DND-41 (cell line): Measurements from ENCODE around the gene POGLUT3.

Source experiments
- CTCF ChIP-seq: IDR thresholded peaks from 2 replicates; pipeline ENCODE4 v1.5.1; 2012; ENCODE audit warnings: borderline replicate concordance, low read length, moderate library complexity, mild to moderate bottlenecking; ENCODE audit not compliant: poor library complexity, severe bottlenecking; ENCODE audit errors: extremely low read depth
- EZH2 ChIP-seq: IDR thresholded peaks from 3 replicates; pipeline ENCODE4 v1.6.1; 2012; ENCODE audit warnings: borderline replicate concordance, low read depth, mild to moderate bottlenecking, moderate library complexity, low read length, inconsistent platforms; ENCODE audit not compliant: severe bottlenecking

GRCh38 chr11:108468478-108468864, 29.7 kb downstream of the POGLUT3 start:
- TF ChIP-seq CTCF (no peak), EZH2 (no peak)
